DMS53 (cell line): ENCODE measurements around the gene COL20A1.

Experiments used
- DNase-seq: peaks from one replicate; lab custom pipeline; 2025; lab: John Stamatoyannopoulos, UW

Gene COL20A1

GRCh38 chr20:63292904-63293303, at the start of gene COL20A1:
Gene COL20A1 (plus strand): TSS chr20:63293186. CDS start chr20:63295108, 1,922 bp downstream.
- no peak for DNase-seq

- DNase-seq: no peak
Observed at GRCh38 chr20:63243604-63244247, 49.3 kb upstream of the COL20A1 start.

GRCh38 chr20:63244468-63244867, 48.5 kb upstream of the COL20A1 start:
- DNase-seq: no peak

- DNase-seq: peak; percentile 76
Observed at GRCh38 chr20:63246490-63247288, 46.3 kb upstream of the COL20A1 start.

GRCh38 chr20:63247671-63248228, 45.2 kb upstream of the COL20A1 start:
- DNase-seq: no peak

GRCh38 chr20:63248835-63249591, 44.0 kb upstream of the COL20A1 start:
- peak; percentile 43 for DNase-seq

- no peak for DNase-seq
Observed at GRCh38 chr20:63249891-63250290, 43.1 kb upstream of the COL20A1 start.

- peak; percentile 53 for DNase-seq
Observed at GRCh38 chr20:63251350-63251749, 41.6 kb upstream of the COL20A1 start.

GRCh38 chr20:63252284-63252711, 40.7 kb upstream of the COL20A1 start:
- DNase-seq: no peak

GRCh38 chr20:63253065-63253437, 39.9 kb upstream of the COL20A1 start:
- DNase-seq: no peak

- no peak for DNase-seq
Observed at GRCh38 chr20:63253438-63254231, 39.4 kb upstream of the COL20A1 start.

GRCh38 chr20:63254232-63254605, 38.8 kb upstream of the COL20A1 start, which contains the start of gene NKAIN4:
Gene NKAIN4 (minus strand): TSS chr20:63254463. CDS start chr20:63254450, 13 bp downstream.
- DNase-seq: no peak

GRCh38 chr20:63254606-63255384, 38.2 kb upstream of the COL20A1 start:
- DNase-seq: no peak

GRCh38 chr20:63255931-63256704, 36.9 kb upstream of the COL20A1 start:
- peak; percentile 45 for DNase-seq

- no peak for DNase-seq
Observed at GRCh38 chr20:63256954-63257353, 36.0 kb upstream of the COL20A1 start.

GRCh38 chr20:63257629-63258028, 35.4 kb upstream of the COL20A1 start:
- no peak for DNase-seq

- DNase-seq: no peak
Observed at GRCh38 chr20:63258781-63259180, 34.2 kb upstream of the COL20A1 start.

- no peak for DNase-seq
Observed at GRCh38 chr20:63259734-63260460, 33.1 kb upstream of the COL20A1 start.

- no peak for DNase-seq
Observed at GRCh38 chr20:63260521-63260920, 32.5 kb upstream of the COL20A1 start.
